Osteoblast (primary cell): Measurements from ENCODE around the gene BCL2L13. TPM values are rescaled to one million over a fixed set of nuclear protein-coding genes. Genes with fewer than 3 reads are reported as not detected.
A peak's percentile ranks its signal among the peaks of the same experiment; 100 is the strongest.
"Not testable (repeated sequence)": the region's sequence is repeated elsewhere in the genome, so short reads cannot be mapped to it uniquely, and the experiment has no call there.

Experiments used
- DNase-seq: peaks from one replicate; pipeline ENCODE4 v3.0.0; 2011; ENCODE audit warnings: low spot score, mixed read lengths; ENCODE audit not compliant: insufficient read length; ENCODE audit errors: missing footprints
- H2AFZ ChIP-seq: 2 replicates; pipeline ENCODE4 v1.6.0; 2011; ENCODE audit warnings: mild to moderate bottlenecking, low read length
- H3K27ac ChIP-seq: 2 replicates; pipeline ENCODE4 v1.5.1; 2011; ENCODE audit warnings: mild to moderate bottlenecking, low read depth, low read length, moderate library complexity
- H3K27me3 ChIP-seq: 2 replicates; pipeline ENCODE4 v1.6.0; 2012; ENCODE audit warnings: mild to moderate bottlenecking, control low read depth, inconsistent platforms, low read length, moderate library complexity; ENCODE audit not compliant: insufficient read depth
- H3K36me3 ChIP-seq: 2 replicates; pipeline ENCODE4 v1.5.1; 2011; ENCODE audit warnings: mild to moderate bottlenecking, low read length, control low read depth, moderate library complexity; ENCODE audit not compliant: insufficient read depth
- H3K4me1 ChIP-seq: 2 replicates; pipeline ENCODE4 v1.5.1; 2011; ENCODE audit warnings: mild to moderate bottlenecking, low read length, control low read depth, moderate library complexity; ENCODE audit not compliant: insufficient read depth
- H3K4me2 ChIP-seq: 2 replicates; pipeline ENCODE4 v1.6.0; 2011; ENCODE audit warnings: mild to moderate bottlenecking, low read length; ENCODE audit not compliant: insufficient read depth
- H3K4me3 ChIP-seq: fragments of 200-600 bp; sonication (generic); 3 replicates; pipeline ENCODE4 v1.5.1; 2012; ENCODE audit warnings: mild to moderate bottlenecking, low read length, inconsistent platforms; ENCODE audit not compliant: insufficient read depth
- H3K79me2 ChIP-seq: 2 replicates; pipeline ENCODE4 v1.6.0; 2012; ENCODE audit warnings: mild to moderate bottlenecking, low read length, control low read depth, inconsistent platforms; ENCODE audit not compliant: insufficient read depth
- H3K9me3 ChIP-seq: 2 replicates; pipeline ENCODE4 v1.5.1; 2011; ENCODE audit warnings: low read depth, low read length, control low read depth
- H4K20me1 ChIP-seq: 2 replicates; pipeline ENCODE4 v1.6.0; 2012; ENCODE audit warnings: mild to moderate bottlenecking, low read length, control low read depth; ENCODE audit not compliant: insufficient read depth
- total RNA-seq: library from RNA; depleted of rRNA; stranded (reverse); fragments of >200 nt; gene quantifications from 2 replicates; pipeline ENCODE4 v1.2.3, GENCODE V29; 2012
- TF ChIP-seq, protein P1 (sequence below): IDR thresholded peaks from 2 replicates; pipeline ENCODE4 v1.5.1; 2011; ENCODE audit warnings: mild to moderate bottlenecking, low read depth, low read length, moderate library complexity; ENCODE audit errors: extremely low read depth

Gene BCL2L13
- total RNA-seq, 1 donor, result 86.5 TPM

DNA sequence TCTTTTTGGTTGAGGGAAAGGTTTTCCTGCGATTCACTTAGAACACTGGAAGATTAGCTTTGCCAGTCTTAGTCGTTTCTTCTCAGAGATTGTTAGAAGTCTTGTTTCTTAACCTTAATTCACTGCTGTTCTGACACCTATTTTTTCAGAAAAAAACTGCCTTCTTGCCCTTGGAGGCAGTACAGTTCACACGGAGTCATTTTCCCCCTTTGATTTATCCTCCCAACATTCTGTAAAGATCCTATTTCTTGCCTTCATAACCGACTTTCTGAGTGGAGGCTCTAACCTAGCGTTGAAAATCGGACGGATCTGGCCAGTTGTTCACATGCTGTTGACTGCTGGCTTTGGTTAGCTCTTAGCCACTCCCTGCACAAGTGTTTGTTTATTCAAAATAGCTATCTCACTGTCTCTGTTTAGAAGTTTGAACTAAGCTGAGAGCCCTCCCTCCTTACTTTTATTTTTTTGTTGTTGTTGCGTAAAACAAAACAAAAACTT lies 737 bp downstream of the BCL2L13 start:
- Histone ChIP-seq H3K36me3 (no peaks in the 10 kb centered on the region), H4K20me1 (no peaks in the 10 kb centered on the region), H3K4me3 (peak overlapping the region; percentile 95), H3K27me3 (no peaks in the 10 kb centered on the region), H3K4me2 (peak overlapping the region; percentile 93), H3K4me1 (peaks cover 6% of the 10 kb centered on the region), H2AFZ (peak overlapping the region; percentile 96), H3K27ac (peak overlapping the region; percentile 95), H3K79me2 (peaks cover 49% of the 10 kb centered on the region), H3K9me3 (no peaks in the 10 kb centered on the region)
- TF ChIP-seq, protein P1, sequence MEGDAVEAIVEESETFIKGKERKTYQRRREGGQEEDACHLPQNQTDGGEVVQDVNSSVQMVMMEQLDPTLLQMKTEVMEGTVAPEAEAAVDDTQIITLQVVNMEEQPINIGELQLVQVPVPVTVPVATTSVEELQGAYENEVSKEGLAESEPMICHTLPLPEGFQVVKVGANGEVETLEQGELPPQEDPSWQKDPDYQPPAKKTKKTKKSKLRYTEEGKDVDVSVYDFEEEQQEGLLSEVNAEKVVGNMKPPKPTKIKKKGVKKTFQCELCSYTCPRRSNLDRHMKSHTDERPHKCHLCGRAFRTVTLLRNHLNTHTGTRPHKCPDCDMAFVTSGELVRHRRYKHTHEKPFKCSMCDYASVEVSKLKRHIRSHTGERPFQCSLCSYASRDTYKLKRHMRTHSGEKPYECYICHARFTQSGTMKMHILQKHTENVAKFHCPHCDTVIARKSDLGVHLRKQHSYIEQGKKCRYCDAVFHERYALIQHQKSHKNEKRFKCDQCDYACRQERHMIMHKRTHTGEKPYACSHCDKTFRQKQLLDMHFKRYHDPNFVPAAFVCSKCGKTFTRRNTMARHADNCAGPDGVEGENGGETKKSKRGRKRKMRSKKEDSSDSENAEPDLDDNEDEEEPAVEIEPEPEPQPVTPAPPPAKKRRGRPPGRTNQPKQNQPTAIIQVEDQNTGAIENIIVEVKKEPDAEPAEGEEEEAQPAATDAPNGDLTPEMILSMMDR, result no peak
- peak; percentile 88 for DNase-seq

DNA sequence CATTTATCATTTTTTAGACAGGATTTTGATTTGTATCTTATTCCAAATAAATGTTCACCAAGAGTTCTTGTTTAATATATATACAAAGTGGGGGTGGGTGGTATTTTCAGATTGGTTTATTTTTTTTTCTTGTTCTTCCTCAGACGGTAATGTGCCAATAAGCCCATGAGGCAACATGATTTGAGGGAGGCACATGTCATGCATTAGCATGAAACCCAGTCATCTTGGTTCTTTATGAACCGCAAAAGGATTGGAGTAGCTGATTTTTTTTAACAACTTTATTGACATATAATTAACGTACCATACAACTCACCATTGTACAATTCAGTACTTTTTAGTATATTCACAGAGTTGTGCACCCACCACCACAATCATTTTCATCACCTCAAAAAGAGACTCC lies 2.7 kb downstream of the BCL2L13 start:
- Histone ChIP-seq H3K27ac (no peak overlapping the region), H3K79me2 (peaks cover 65% of the 10 kb centered on the region), H2AFZ (no peak overlapping the region), H3K4me3 (no peak overlapping the region), H3K27me3 (no peaks in the 10 kb centered on the region), H3K4me2 (no peak overlapping the region), H3K36me3 (no peaks in the 10 kb centered on the region), H3K9me3 (no peaks in the 10 kb centered on the region), H3K4me1 (peaks cover 6% of the 10 kb centered on the region), H4K20me1 (peaks cover under 1% of the 10 kb centered on the region)
- TF ChIP-seq, protein P1, result no peak
- no peak for DNase-seq

DNA sequence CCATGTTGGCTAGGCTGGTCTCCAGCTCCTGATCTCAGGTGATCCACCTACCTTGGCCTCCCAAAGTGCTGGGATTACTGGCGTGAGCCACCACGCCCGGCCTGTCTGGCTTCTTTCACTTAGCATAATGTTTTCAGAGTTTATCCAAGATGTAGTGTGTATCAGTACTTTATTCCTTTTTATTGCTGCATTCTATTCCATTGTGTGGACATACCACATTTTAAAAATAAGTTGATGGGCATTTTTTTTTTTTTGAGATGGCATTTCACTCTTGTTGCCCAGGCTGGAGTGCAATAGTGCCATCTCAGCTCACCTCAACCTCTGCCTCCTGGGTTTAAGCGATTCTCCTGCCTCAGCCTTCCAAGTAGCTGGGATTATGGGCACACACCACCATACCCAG lies 3.8 kb downstream of the BCL2L13 start:
- not testable (repeated sequence) for H2AFZ ChIP-seq, H3K4me1 ChIP-seq, H3K4me3 ChIP-seq, H4K20me1 ChIP-seq, H3K27ac ChIP-seq, H3K27me3 ChIP-seq, DNase-seq, H3K36me3 ChIP-seq, H3K4me2 ChIP-seq, H3K9me3 ChIP-seq
- H3K79me2 ChIP-seq, result peaks cover 70% of the 10 kb centered on the region

DNA sequence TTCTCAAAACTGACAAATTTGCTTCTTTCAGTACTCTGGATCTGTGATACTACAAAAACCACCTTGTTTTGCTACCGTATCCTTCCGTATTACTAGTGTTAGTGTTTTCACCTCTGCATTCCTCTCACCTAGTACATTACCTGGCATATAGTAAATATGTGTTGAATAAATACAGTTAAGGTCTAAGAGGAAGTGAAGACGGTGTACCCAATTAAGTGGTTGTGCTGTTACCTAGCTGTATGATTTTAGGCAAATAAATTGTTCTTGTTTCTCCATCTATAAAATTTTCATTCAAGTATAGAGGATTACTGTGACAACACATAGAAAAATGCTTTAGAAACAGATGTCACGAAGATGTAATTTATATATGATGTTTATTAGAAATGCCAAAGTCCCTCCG lies 8.9 kb downstream of the BCL2L13 start:
- H3K27ac ChIP-seq, result no peak overlapping the region
- H4K20me1 ChIP-seq, result peaks cover 3% of the 10 kb centered on the region
- no peaks in the 10 kb centered on the region for H3K9me3 ChIP-seq
- no peak for DNase-seq
- no peak overlapping the region for H2AFZ ChIP-seq
- H3K4me3 ChIP-seq, result no peak overlapping the region
- peaks cover 66% of the 10 kb centered on the region for H3K79me2 ChIP-seq
- H3K36me3 ChIP-seq, result no peaks in the 10 kb centered on the region
- H3K4me1 ChIP-seq, result no peaks in the 10 kb centered on the region
- no peak overlapping the region for H3K4me2 ChIP-seq
- TF ChIP-seq, protein P1, result no peak
- H3K27me3 ChIP-seq, result no peaks in the 10 kb centered on the region
